ENCODE measurements around the gene KLF11. TPM values are rescaled to one million over a fixed set of nuclear protein-coding genes. Genes with fewer than 3 reads are reported as not detected.

The KLF11 gene
- total RNA-seq, 2 experiments from 2014 or later, result 26.7 to 29.6 TPM

DNA sequence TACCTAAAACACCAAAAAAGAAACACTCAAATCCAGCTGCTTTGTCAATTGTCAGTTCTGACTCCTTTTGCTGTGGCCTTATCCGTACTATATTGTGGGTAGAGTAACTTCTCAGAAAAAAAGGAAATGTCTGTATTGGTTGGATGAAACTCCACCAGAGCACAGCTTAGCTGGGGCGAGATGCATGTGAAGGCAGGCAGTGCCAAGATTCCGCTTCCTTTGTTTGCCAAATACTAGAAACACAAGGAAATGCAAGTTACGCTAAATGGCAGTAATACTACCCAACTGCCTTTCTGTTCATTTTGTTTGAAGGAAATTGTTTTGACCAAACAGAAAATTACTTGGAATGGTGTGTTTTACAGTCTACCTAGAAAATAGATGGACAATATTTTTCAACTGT, 10.0 kb downstream of the KLF11 start:
- H3K36me3 ChIP-seq (ENCODE audit: insufficient read depth, low read length), result peaks cover 17% of the 10 kb centered on the region
- peaks cover 3% of the 10 kb centered on the region for H3K27me3 Mint-ChIP-seq
- no peak overlapping the region for H3K27ac ChIP-seq (ENCODE audit: low read depth in 1 of 2, low read length in 2 of 2)
- H3K4me1 Mint-ChIP-seq (ENCODE audit: low read depth), result peaks cover 6% of the 10 kb centered on the region
- no peaks in the 10 kb centered on the region for H3K9me3 Mint-ChIP-seq
- H3K4me1 ChIP-seq (ENCODE audit: insufficient read depth, low read length), result peaks cover 6% of the 10 kb centered on the region
- no peak overlapping the region for H3K4me3 ChIP-seq (ENCODE audit: low read length)
- no peak overlapping the region for H3K4me3 Mint-ChIP-seq
- no peak overlapping the region for H3K27ac Mint-ChIP-seq
- H3K36me3 Mint-ChIP-seq (ENCODE audit: low read depth), result peaks cover 45% of the 10 kb centered on the region
- POLR2A ChIA-PET, result no interaction called here
- intact Hi-C loops (cut with DNase I, micrococcal nuclease), result no loop called here
- DNase-seq (no peak), ATAC-seq (ENCODE audit: poor library complexity) (no peak)
- H3K9me3 ChIP-seq (ENCODE audit: control insufficient read depth in 1 of 2, insufficient read depth in 1 of 2, low read length in 2 of 2), result peaks cover 0 to 4% of the 10 kb centered on the region in 2 experiments
- CTCF ChIA-PET, result interaction anchor here (2.2 to 2.3 kb wide), 2 partner anchors 19 to 69 kb away, joined by 9 read pairs; no protein-coding TSS in a partner anchor
- no peaks in the 10 kb centered on the region for H3K27me3 ChIP-seq (ENCODE audit: control insufficient read depth in 1 of 2, insufficient read depth in 2 of 2, low read length in 2 of 2)
- TF ChIP-seq, protein P1, sequence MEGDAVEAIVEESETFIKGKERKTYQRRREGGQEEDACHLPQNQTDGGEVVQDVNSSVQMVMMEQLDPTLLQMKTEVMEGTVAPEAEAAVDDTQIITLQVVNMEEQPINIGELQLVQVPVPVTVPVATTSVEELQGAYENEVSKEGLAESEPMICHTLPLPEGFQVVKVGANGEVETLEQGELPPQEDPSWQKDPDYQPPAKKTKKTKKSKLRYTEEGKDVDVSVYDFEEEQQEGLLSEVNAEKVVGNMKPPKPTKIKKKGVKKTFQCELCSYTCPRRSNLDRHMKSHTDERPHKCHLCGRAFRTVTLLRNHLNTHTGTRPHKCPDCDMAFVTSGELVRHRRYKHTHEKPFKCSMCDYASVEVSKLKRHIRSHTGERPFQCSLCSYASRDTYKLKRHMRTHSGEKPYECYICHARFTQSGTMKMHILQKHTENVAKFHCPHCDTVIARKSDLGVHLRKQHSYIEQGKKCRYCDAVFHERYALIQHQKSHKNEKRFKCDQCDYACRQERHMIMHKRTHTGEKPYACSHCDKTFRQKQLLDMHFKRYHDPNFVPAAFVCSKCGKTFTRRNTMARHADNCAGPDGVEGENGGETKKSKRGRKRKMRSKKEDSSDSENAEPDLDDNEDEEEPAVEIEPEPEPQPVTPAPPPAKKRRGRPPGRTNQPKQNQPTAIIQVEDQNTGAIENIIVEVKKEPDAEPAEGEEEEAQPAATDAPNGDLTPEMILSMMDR (IDR thresholded peaks at IDR 0.05), result no peak

DNA sequence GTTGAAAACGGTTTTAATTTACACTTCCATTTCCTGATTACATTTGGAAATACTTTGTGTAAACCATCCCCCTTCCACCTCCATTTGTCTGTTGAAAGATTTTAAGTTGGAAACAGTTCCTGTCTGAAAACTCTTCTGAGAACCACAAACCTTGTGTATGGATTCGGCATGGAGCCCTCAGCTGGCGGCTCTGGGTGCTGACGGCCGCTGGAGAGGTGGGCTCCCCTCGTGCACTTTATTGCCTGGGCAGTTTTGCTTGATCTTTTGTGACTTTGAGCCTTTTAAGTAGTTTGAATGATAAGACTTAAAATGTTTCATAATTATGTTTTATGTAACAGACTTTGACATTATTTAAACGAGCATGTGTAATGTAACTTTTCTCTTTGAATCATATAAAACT, 11.1 kb downstream of the KLF11 start:
- TF ChIP-seq, protein P1 (IDR thresholded peaks at IDR 0.05), result no peak
- intact Hi-C loops (cut with DNase I, micrococcal nuclease), result no loop called here
- Mint-ChIP-seq H3K27me3 (peaks cover 3% of the 10 kb centered on the region), H3K9me3 (no peaks in the 10 kb centered on the region), H3K36me3 (ENCODE audit: low read depth) (peaks cover 39% of the 10 kb centered on the region), H3K4me3 (no peak overlapping the region), H3K4me1 (ENCODE audit: low read depth) (peaks cover 6% of the 10 kb centered on the region), H3K27ac (no peak overlapping the region)
- H3K9me3 ChIP-seq (ENCODE audit: control insufficient read depth in 1 of 2, insufficient read depth in 1 of 2, low read length in 2 of 2), result peaks cover 0 to 4% of the 10 kb centered on the region in 2 experiments
- H3K36me3 ChIP-seq (ENCODE audit: insufficient read depth, low read length), result peaks cover 10% of the 10 kb centered on the region
- ChIA-PET CTCF (interaction anchor here (1.4 kb wide), 1 partner anchor 18 kb away, joined by 3 read pairs; no protein-coding TSS in a partner anchor), POLR2A (no interaction called here)
- no peak overlapping the region for H3K27ac ChIP-seq (ENCODE audit: low read depth in 1 of 2, low read length in 2 of 2)
- H3K27me3 ChIP-seq (ENCODE audit: control insufficient read depth in 1 of 2, insufficient read depth in 2 of 2, low read length in 2 of 2), result no peaks in the 10 kb centered on the region
- DNase-seq (no peak), ATAC-seq (ENCODE audit: poor library complexity) (no peak)
- H3K4me3 ChIP-seq (ENCODE audit: low read length), result no peak overlapping the region
- H3K4me1 ChIP-seq (ENCODE audit: insufficient read depth, low read length), result peaks cover 3% of the 10 kb centered on the region

DNA sequence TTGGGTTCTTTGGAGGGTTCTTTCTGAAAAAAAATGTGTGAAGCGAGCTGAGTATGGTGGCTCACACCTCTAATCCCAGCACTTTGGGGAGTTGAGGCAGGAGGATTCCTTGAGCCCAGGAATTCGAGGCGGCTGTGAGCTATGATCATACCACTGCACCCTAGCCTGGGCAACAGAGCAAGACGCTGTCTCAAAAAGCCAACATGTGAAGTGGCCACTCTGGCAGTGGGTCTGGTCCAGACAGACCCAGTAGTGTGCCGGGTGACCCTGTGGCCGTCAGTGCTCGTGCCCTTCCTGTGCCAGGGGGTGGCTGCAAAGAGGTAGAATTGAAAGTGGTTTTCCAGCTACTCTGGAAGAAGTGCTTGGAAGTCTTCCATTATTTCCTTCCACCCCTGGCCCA, 11.6 kb downstream of the KLF11 start:
- peaks cover 9% of the 10 kb centered on the region for H3K36me3 ChIP-seq (ENCODE audit: insufficient read depth, low read length)
- ChIA-PET POLR2A (no interaction called here), CTCF (interaction anchor here (1.4 kb wide), 1 partner anchor 18 kb away, joined by 3 read pairs; no protein-coding TSS in a partner anchor)
- H3K4me1 ChIP-seq (ENCODE audit: insufficient read depth, low read length), result peaks cover 3% of the 10 kb centered on the region
- ATAC-seq (ENCODE audit: poor library complexity) (no peak), DNase-seq (no peak)
- intact Hi-C loops (cut with DNase I, micrococcal nuclease), result no loop called here
- H3K27ac Mint-ChIP-seq, result no peak overlapping the region
- H3K4me1 Mint-ChIP-seq (ENCODE audit: low read depth), result peaks cover 6% of the 10 kb centered on the region
- peaks cover 0 to 4% of the 10 kb centered on the region in 2 experiments for H3K9me3 ChIP-seq (ENCODE audit: control insufficient read depth in 1 of 2, insufficient read depth in 1 of 2, low read length in 2 of 2)
- H3K36me3 Mint-ChIP-seq (ENCODE audit: low read depth), result peaks cover 35% of the 10 kb centered on the region
- no peak overlapping the region for H3K4me3 ChIP-seq (ENCODE audit: low read length)
- H3K9me3 Mint-ChIP-seq, result no peaks in the 10 kb centered on the region
- H3K27me3 Mint-ChIP-seq, result peaks cover 3% of the 10 kb centered on the region
- no peak overlapping the region for H3K27ac ChIP-seq (ENCODE audit: low read depth in 1 of 2, low read length in 2 of 2)
- TF ChIP-seq, protein P1 (IDR thresholded peaks at IDR 0.05), result no peak
- no peaks in the 10 kb centered on the region for H3K27me3 ChIP-seq (ENCODE audit: control insufficient read depth in 1 of 2, insufficient read depth in 2 of 2, low read length in 2 of 2)
- H3K4me3 Mint-ChIP-seq, result no peak overlapping the region

Measured in CD4-positive, alpha-beta T cell (primary cell).